NCI-H2196 (cell line): Measurements from ENCODE around the gene EQTN.

Source experiments
- DNase-seq: peaks from one replicate; lab custom pipeline; 2025; ENCODE audit not compliant: unreplicated experiment; lab: John Stamatoyannopoulos, UW

The EQTN gene

GRCh38 chr9:27297050-27297449, at the start of gene EQTN:
EQTN (minus strand) TSS chr9:27297150; CDS start chr9:27297055, 95 bp downstream.
- DNase-seq, result no peak

- no peak for DNase-seq
Measured at GRCh38 chr9:27344776-27345175, 47.8 kb upstream of the EQTN start.

GRCh38 chr9:27341545-27342294, 44.8 kb upstream of the EQTN start:
- no peak for DNase-seq

- DNase-seq, result no peak
Measured at GRCh38 chr9:27340961-27341511, 44.1 kb upstream of the EQTN start.

GRCh38 chr9:27340285-27340674, 43.3 kb upstream of the EQTN start:
- no peak for DNase-seq

- DNase-seq, result no peak
Measured at GRCh38 chr9:27339661-27340284, 42.8 kb upstream of the EQTN start.

- no peak for DNase-seq
Measured at GRCh38 chr9:27338527-27338903, 41.6 kb upstream of the EQTN start.

GRCh38 chr9:27337833-27338526, 41.0 kb upstream of the EQTN start:
- no peak for DNase-seq

- DNase-seq, result no peak
Measured at GRCh38 chr9:27337236-27337635, 40.3 kb upstream of the EQTN start.

- DNase-seq, result no peak
Measured at GRCh38 chr9:27336829-27337228, 39.9 kb upstream of the EQTN start.

GRCh38 chr9:27336126-27336525, 39.2 kb upstream of the EQTN start:
- DNase-seq, result no peak

- no peak for DNase-seq
Measured at GRCh38 chr9:27335075-27335474, 38.1 kb upstream of the EQTN start.

GRCh38 chr9:27333241-27334052, 36.5 kb upstream of the EQTN start:
- peak; percentile 48 for DNase-seq

- DNase-seq, result no peak
Measured at GRCh38 chr9:27331393-27331792, 34.4 kb upstream of the EQTN start.

GRCh38 chr9:27329291-27329690, 32.3 kb upstream of the EQTN start:
- DNase-seq, result no peak

GRCh38 chr9:27328483-27328882, 31.5 kb upstream of the EQTN start:
- DNase-seq, result no peak

GRCh38 chr9:27311184-27311583, 14.2 kb upstream of the EQTN start:
- DNase-seq, result no peak

- no peak for DNase-seq
Measured at GRCh38 chr9:27310582-27310981, 13.6 kb upstream of the EQTN start.

GRCh38 chr9:27308691-27309390, 11.9 kb upstream of the EQTN start:
- DNase-seq, result no peak

- no peak for DNase-seq
Measured at GRCh38 chr9:27304521-27304920, 7.6 kb upstream of the EQTN start.
